Heart right ventricle (tissue), 16 donors: ENCODE data around the gene SAV1. TPM values are rescaled to one million over a fixed set of nuclear protein-coding genes. Genes with fewer than 3 reads are reported as not detected.

Experiments used
- ATAC-seq, 8 donors: fragments of 200-7000 bp; cut with Tn5 transposase; one replicate each; pipeline ENCODE4 v1.9.1; 2020; ENCODE audit warnings: mild to moderate bottlenecking in 8 of 8, moderate library complexity in 8 of 8, moderate number of reproducible peaks in 1 of 8
- DNase-seq, 2 donors: peaks; one replicate each; pipeline ENCODE4 v3.0.0-alpha.2; 2020
- H3K27ac ChIP-seq, 10 donors: fragments of 200-600 bp; sonication (generic) in 2 of 10; one replicate each; pipeline versions ENCODE4 v1.5.0 to v1.8.0; 2020 to 2022; ENCODE audit warnings: mild to moderate bottlenecking in 3 of 10
- H3K27me3 ChIP-seq, 7 donors: fragments of 200-600 bp; one replicate each; pipeline ENCODE4 v1.8.0; 2021 to 2022; ENCODE audit warnings: mild to moderate bottlenecking in 2 of 7
- H3K36me3 ChIP-seq, 9 donors: fragments of 200-600 bp; sonication (generic) in 1 of 9; one replicate each; pipeline versions ENCODE4 v1.5.0 to v1.8.0; 2020 to 2022; ENCODE audit warnings: mild to moderate bottlenecking in 2 of 9
- H3K4me1 ChIP-seq, 9 donors: fragments of 200-600 bp; sonication (generic) in 1 of 9; one replicate each; pipeline versions ENCODE4 v1.5.0 to v1.8.0; 2020 to 2022; ENCODE audit warnings: mild to moderate bottlenecking in 4 of 9
- H3K4me3 ChIP-seq, 10 donors: fragments of 200-600 bp; sonication (generic) in 2 of 10; one replicate each; pipeline versions ENCODE4 v1.5.0 to v1.8.0; 2020 to 2022; ENCODE audit warnings: mild to moderate bottlenecking in 7 of 10, moderate library complexity in 2 of 10
- H3K9me3 ChIP-seq, 11 donors: fragments of 200-600 bp in 10 of 11; sonication (generic) in 2 of 11; one replicate each; pipeline versions ENCODE4 v1.5.0 to v1.8.0; 2013 to 2022; ENCODE audit warnings: mild to moderate bottlenecking in 2 of 11, control low read depth in 1 of 11, moderate library complexity in 1 of 11
- CTCF ChIP-seq, 9 donors: fragments of 200-600 bp; sonication (generic) in 2 of 9; IDR thresholded peaks; one replicate each; pipeline versions ENCODE4 v1.5.0 to v1.8.0; 2021 to 2022; ENCODE audit warnings: antibody characterized with exemption in 9 of 9, mild to moderate bottlenecking in 5 of 9, moderate library complexity in 1 of 9
- WGBS, 2 donors: extraction: QIAGEN DNeasy Blood & Tissue Kit; methylation state at CpG; one replicate each; pipeline ENCODE4 v1.1.7; 2013; ENCODE audit warnings: inconsistent platforms in 1 of 2; 5-methylcytosine and 5-hydroxymethylcytosine counted together
- intact Hi-C, 10 donors: fragments of 100-400 bp; cut with DNase I; formaldehyde crosslinking; loops; one replicate each; pipeline versions ENCODE4 v1.11.1 to v1.14.2; 2022
- long read RNA-seq, 3 donors: library from polyadenylated mRNA; unstranded; transcript quantifications; one replicate each; pipeline ENCODE4 v2.0.0, GENCODE V29; 2020 to 2021
- polyA plus RNA-seq, 2 donors: library from polyadenylated mRNA; stranded (reverse); fragments of 200-250 nt; gene quantifications; one replicate each; pipeline ENCODE4 v1.2.3, GENCODE V29; 2013
- total RNA-seq, 10 donors: library from RNA; stranded (reverse); fragmentation: NEBNext Ultra II Directional in 3 of 10; extraction: Animal tissue kit (Norgen Biotek cat#: 25700) in 3 of 10; gene quantifications; one replicate each; pipeline versions ENCODE4 v1.2.1 to v1.2.4, GENCODE V29; 2021 to 2023
- donor health status: Arrhythmogenic right ventricular cardiomyopathy.
- donor health status: ischemic (EF 13 %, LVEDD 7.1; RV severe dilation, severe dysfunction).
- donor health status: healthy with polysubstance abuse.
- donor health status: DM: no; HTN: yes; CAD: no.
- donor health status: DM: no; HTN: no; CAD: no.
- donor health status: ischemic (EF 25% LVEDD 6.9; RV normal size, moderate dysfunction).
- donor health status: ischemic (EF 25% LVEDD 5.7; RV mildly dilated, moderate dysfunction).
- donor health status: healthy.
- donor health status: DM: yes; HTN: yes; CAD: no.
- donor health status: Ischemic cardiomyopathy.
- donor health status: ischemic (EF 35%, LVEDD 5.7; RV mildly dilated, moderate dysfunction).
- donor health status: nonischemic (EF 11% LVEDD 7.7; RV severe dilation, severe dysfunction).
- donor health status: DM: yes; HTN: yes; CAD: no.
- donor health status: PGD.
- donor health status: ischemic (EF 29% LVEDD 5.4; RV normal size, mild dysfunction).
- donor health status: nonischemic (EF 23%, LVEDD 6.1; RV moderate dilation, normal function).

The SAV1 gene
- total RNA-seq, result 10 to 100 TPM; 26.9 to 32.6 (median 30.1) TPM
- 10 to 100 TPM; 10.2 to 25.2 TPM for polyA plus RNA-seq
- long read RNA-seq, donor 1, transcript SAV1-201 (5 exons, 3,063 nt), result major isoform, 76 of 81 reads
- long read RNA-seq, donor 1, partial matches to known transcripts, result 1 of 81 reads
- long read RNA-seq, donor 1, other reads (novel, unspliced or antisense), result 4 of 81 reads
- long read RNA-seq, donor 2, transcript SAV1-201 (5 exons, 3,063 nt), result major isoform, 75 of 88 reads
- long read RNA-seq, donor 2, partial matches to known transcripts, result 6 of 88 reads
- long read RNA-seq, donor 2, other reads (novel, unspliced or antisense), result 5 of 88 reads
- long read RNA-seq, donor 3, partial matches to known transcripts, result 3 of 12 reads
- long read RNA-seq, donor 3, other reads (novel, unspliced or antisense), result 5 of 12 reads

GRCh38 chr14:50667996-50668825 is at the start of gene SAV1:
Gene SAV1 (minus strand): TSS chr14:50668306. CDS start chr14:50667967, 339 bp downstream.
- Histone ChIP-seq H3K4me3 (peak within 1 kb of the TSS; percentile 36 to 98 (median 90)), H3K9me3 (no peaks in the 10 kb centered on the region), H3K4me1 (peaks cover 0 to 47% (median 30%) of the 10 kb centered on the region in 9 donors), H3K27ac (peak within 1 kb of the TSS; percentile 91 to 99 (median 96)), H3K27me3 (no peaks in the 10 kb centered on the region), H3K36me3 (peaks cover 0 to 17% (median 0%) of the 10 kb centered on the region in 9 donors)
- TF ChIP-seq CTCF (IDR thresholded peaks at IDR 0.05), result no peak
- WGBS, 2 donors, result 0 to 1% methylated on average over 82 to 91 of the region's 92 CpGs
- intact Hi-C loops, result loop anchor here in 1 of 10 donors (5.0 kb wide), 1 partner anchor 46 kb away; no protein-coding TSS in a partner anchor
- DNase-seq, result peak; percentile 88 to 89
- ATAC-seq, result peak; percentile 92 to 97 (median 94)

GRCh38 chr14:50717811-50718210 is 49.7 kb upstream of the SAV1 start:
- Histone ChIP-seq H3K27ac (no peak overlapping the region), H3K36me3 (peaks cover 0 to 38% (median 12%) of the 10 kb centered on the region in 9 donors), H3K4me1 (no peaks in the 10 kb centered on the region), H3K9me3 (no peaks in the 10 kb centered on the region), H3K27me3 (no peaks in the 10 kb centered on the region), H3K4me3 (no peak overlapping the region)
- DNase-seq (no peak), ATAC-seq (no peak)
- WGBS, 2 donors, result 64 to 69% methylated on average over 7 of the region's 7 CpGs
- no peak for TF ChIP-seq CTCF (IDR thresholded peaks at IDR 0.05)
- intact Hi-C loops, result loop anchor here in 2 of 10 donors (5.0 to 10.0 kb wide), 2 partner anchors 101 to 113 kb away; no protein-coding TSS in a partner anchor

- Histone ChIP-seq H3K27ac (no peak overlapping the region), H3K36me3 (peaks cover 0 to 7% (median 0%) of the 10 kb centered on the region in 9 donors), H3K9me3 (no peaks in the 10 kb centered on the region), H3K4me3 (no peak overlapping the region), H3K4me1 (no peaks in the 10 kb centered on the region), H3K27me3 (no peaks in the 10 kb centered on the region)
- WGBS, 2 donors, result 59 to 66% methylated on average over 2 of the region's 2 CpGs
- peak in 8 of 9 donors; percentile 31 to 86 (median 66) for TF ChIP-seq CTCF (IDR thresholded peaks at IDR 0.05)
- DNase-seq, result peak in 1 of 2 donors; percentile 37
- peak in 6 of 8 donors; percentile 20 to 83 (median 63) for ATAC-seq
- intact Hi-C loops, result loop anchor here (2.0 to 10.0 kb wide), 6 partner anchors 92 to 114 kb away; no protein-coding TSS in a partner anchor
Observed at GRCh38 chr14:50714450-50715073, 46.5 kb upstream of the SAV1 start.

- no peak overlapping the region for H3K27ac ChIP-seq
- H3K27me3 ChIP-seq, result no peaks in the 10 kb centered on the region
- 97 to 98% methylated on average over 3 of the region's 3 CpGs for WGBS, 2 donors
- TF ChIP-seq CTCF (IDR thresholded peaks at IDR 0.05), result no peak
- H3K36me3 ChIP-seq, result no peaks in the 10 kb centered on the region
- ATAC-seq (no peak), DNase-seq (no peak)
- H3K9me3 ChIP-seq, result no peaks in the 10 kb centered on the region
- no peaks in the 10 kb centered on the region for H3K4me1 ChIP-seq
- intact Hi-C loops, result loop anchor here in 8 of 10 donors (5.0 to 10.0 kb wide), 4 partner anchors 89 to 109 kb away; no protein-coding TSS in a partner anchor
- no peak overlapping the region for H3K4me3 ChIP-seq
Observed at GRCh38 chr14:50711043-50711442, 42.9 kb upstream of the SAV1 start.
